ENCODE data around the gene CDH13. TPM values are rescaled to one million over a fixed set of nuclear protein-coding genes. Genes with fewer than 3 reads are reported as not detected.

The CDH13 gene
- total and polyA plus RNA-seq, 12 donors: 0.86 to 30.6 (median 2.4) TPM

GRCh38 chr16:82874672-82875071, 247.9 kb downstream of the CDH13 start:
- Histone ChIP-seq H3K36me3 (replicated peaks in 1 of 2) (no peaks in the 10 kb centered on the region), H3K27ac (no peak overlapping the region), H3K4me1 (replicated peaks in 1 of 2) (no peaks in the 10 kb centered on the region), H3K9me3 (replicated peaks in 1 of 3) (no peaks in the 10 kb centered on the region), H3K4me3 (no peak overlapping the region), H3K27me3 (no peaks in the 10 kb centered on the region)
- DNase-seq: no peak
- 60 to 84% (median 79%) methylated on average over 1 of the region's 1 CpG for WGBS, 4 donors
- intact Hi-C loops (cut with DNase I): no loop called here
- TF ChIP-seq CTCF (IDR thresholded peaks at IDR 0.05) (no peak), POLR2A (IDR thresholded peaks at IDR 0.05) (no peak)

DNA sequence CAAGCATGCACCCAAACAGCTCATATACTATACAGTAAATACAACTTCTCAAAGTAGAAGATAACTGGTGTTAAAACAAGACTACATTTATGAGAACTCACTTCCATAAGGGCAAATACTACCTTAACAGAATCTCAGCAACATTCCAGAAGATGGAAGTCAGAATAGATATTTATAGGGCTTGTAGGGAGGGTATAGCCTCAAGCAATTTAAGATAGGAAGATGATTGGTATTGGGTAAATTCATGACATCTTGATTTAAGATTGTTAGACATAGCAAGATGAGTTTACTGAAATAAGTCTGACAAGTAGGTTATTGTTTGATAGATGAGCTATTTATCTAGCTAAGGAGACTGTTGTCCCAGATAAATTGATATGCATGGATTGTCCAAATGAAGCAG, 250.2 kb downstream of the CDH13 start:
- Histone ChIP-seq H3K27ac (no peak overlapping the region), H3K36me3 (replicated peaks in 1 of 2) (no peaks in the 10 kb centered on the region), H3K4me3 (no peak overlapping the region), H3K27me3 (no peaks in the 10 kb centered on the region), H3K9me3 (replicated peaks in 1 of 3) (no peaks in the 10 kb centered on the region), H3K4me1 (replicated peaks in 1 of 2) (no peaks in the 10 kb centered on the region)
- intact Hi-C loops (cut with DNase I): no loop called here
- TF ChIP-seq POLR2A (IDR thresholded peaks at IDR 0.05) (no peak), CTCF (IDR thresholded peaks at IDR 0.05) (no peak)
- DNase-seq: no peak

DNA sequence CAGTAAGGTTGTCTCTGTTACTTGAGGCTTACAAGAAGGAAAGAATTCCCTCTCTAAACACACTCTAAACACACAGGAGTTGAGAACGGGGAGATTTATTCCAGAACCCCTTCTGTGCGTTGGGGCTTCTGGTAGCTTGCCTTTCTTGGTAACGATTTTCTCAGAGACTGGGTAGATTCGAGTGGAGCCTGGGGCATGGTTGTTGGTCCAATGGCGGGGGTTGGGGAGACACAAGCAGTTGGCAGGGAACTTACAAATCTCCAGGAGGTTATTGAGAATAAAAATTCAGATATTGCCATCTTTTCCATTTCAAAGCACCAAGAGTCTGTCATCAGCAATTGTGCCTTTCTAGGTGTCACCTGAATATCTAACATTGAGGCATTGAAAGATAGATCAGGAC, 251.7 kb downstream of the CDH13 start:
- Histone ChIP-seq H3K36me3 (replicated peaks in 1 of 2) (no peaks in the 10 kb centered on the region), H3K27me3 (no peaks in the 10 kb centered on the region), H3K4me1 (replicated peaks in 1 of 2) (no peaks in the 10 kb centered on the region), H3K27ac (no peak overlapping the region), H3K9me3 (replicated peaks in 1 of 3) (no peaks in the 10 kb centered on the region), H3K4me3 (no peak overlapping the region)
- TF ChIP-seq CTCF (IDR thresholded peaks at IDR 0.05) (no peak), POLR2A (IDR thresholded peaks at IDR 0.05) (no peak)
- 67 to 83% (median 78%) methylated on average over 5 of the region's 5 CpGs for WGBS, 4 donors
- intact Hi-C loops (cut with DNase I): no loop called here
- DNase-seq: no peak

DNA sequence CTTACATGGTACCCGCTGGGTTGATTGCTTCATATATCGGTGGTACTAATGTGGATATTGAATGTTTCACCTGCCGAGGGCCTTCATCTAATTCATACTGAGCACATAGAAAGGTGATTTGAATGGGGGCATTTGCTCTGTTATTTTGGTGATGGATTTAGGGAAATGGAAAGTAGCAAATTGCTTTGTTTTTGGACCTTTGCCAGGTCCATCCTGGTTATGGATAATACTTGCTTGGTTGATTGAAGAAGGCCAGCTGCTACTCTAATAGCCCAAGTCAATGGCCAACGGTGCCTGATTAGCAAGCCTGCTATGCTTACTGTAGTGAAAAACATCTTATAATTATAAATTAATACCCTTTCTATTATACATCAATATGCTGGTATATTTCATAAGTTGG, 253.6 kb downstream of the CDH13 start:
- no peaks in the 10 kb centered on the region for H3K36me3 ChIP-seq (replicated peaks in 1 of 2)
- TF ChIP-seq POLR2A (IDR thresholded peaks at IDR 0.05) (no peak), CTCF (IDR thresholded peaks at IDR 0.05) (no peak)

More for the DNA sequence above, 253.6 kb downstream of the CDH13 start:
- DNase-seq: no peak
- intact Hi-C loops (cut with DNase I): no loop called here
- H3K4me1 ChIP-seq (replicated peaks in 1 of 2): no peaks in the 10 kb centered on the region
- no peaks in the 10 kb centered on the region for H3K27me3 ChIP-seq
- no peak overlapping the region for H3K4me3 ChIP-seq
- 86 to 95% (median 91%) methylated on average over 4 of the region's 4 CpGs for WGBS, 4 donors
- no peak overlapping the region for H3K27ac ChIP-seq
- H3K9me3 ChIP-seq (replicated peaks in 1 of 3): no peaks in the 10 kb centered on the region

All from adrenal gland (tissue), 12 donors.